Left ventricle myocardium inferior (tissue), 1 donor: ENCODE measurements around the gene KDM5C. TPM values are rescaled to one million over a fixed set of nuclear protein-coding genes. Genes with fewer than 3 reads are reported as not detected.
"Not testable (repeated sequence)": the region's sequence is repeated elsewhere in the genome, so short reads cannot be mapped to it uniquely, and the experiment has no call there.

Source experiments
- DNase-seq: peaks from one replicate; pipeline ENCODE4 v3.0.0-alpha.2; 2020
- H3K27ac ChIP-seq: fragments of 200-600 bp; replicated peaks from 2 replicates; pipeline ENCODE4 v1.8.0; 2021
- H3K27me3 ChIP-seq: fragments of 200-600 bp; 2 replicates; pipeline ENCODE4 v1.8.0; 2021; ENCODE audit warnings: low read depth
- H3K36me3 ChIP-seq: fragments of 200-600 bp; 2 replicates; pipeline ENCODE4 v1.8.0; 2021
- H3K4me1 ChIP-seq: fragments of 200-600 bp; 2 replicates; pipeline ENCODE4 v1.8.0; 2021
- H3K4me3 ChIP-seq: fragments of 200-600 bp; 2 replicates; pipeline ENCODE4 v1.8.0; 2021; ENCODE audit warnings: mild to moderate bottlenecking, moderate library complexity
- H3K9me3 ChIP-seq: fragments of 200-600 bp; replicated peaks from 2 replicates; pipeline ENCODE4 v1.8.0; 2021
- intact Hi-C: fragments of 100-400 bp; cut with micrococcal nuclease; formaldehyde crosslinking; loops from one replicate; pipeline ENCODE4 v1.11.0; 2022
- total RNA-seq: library from RNA; stranded (reverse); fragmentation: NEBNext Ultra II Directional; extraction: Animal tissue kit (Norgen Biotek cat#: 25700); gene quantifications from one replicate; pipeline ENCODE4 v1.2.1, GENCODE V29; 2021
- TF ChIP-seq, protein P1 (sequence below): fragments of 200-600 bp; IDR thresholded peaks from 2 replicates; pipeline ENCODE4 v1.8.0; 2021; ENCODE audit warnings: antibody characterized with exemption, mild to moderate bottlenecking, borderline replicate concordance
- donor health status: DM: no; HTN: yes; CAD: no; lungs with severe emphysema.

KDM5C gene
- total RNA-seq, 1 donor from 2014 or later = 35.6 TPM

DNA sequence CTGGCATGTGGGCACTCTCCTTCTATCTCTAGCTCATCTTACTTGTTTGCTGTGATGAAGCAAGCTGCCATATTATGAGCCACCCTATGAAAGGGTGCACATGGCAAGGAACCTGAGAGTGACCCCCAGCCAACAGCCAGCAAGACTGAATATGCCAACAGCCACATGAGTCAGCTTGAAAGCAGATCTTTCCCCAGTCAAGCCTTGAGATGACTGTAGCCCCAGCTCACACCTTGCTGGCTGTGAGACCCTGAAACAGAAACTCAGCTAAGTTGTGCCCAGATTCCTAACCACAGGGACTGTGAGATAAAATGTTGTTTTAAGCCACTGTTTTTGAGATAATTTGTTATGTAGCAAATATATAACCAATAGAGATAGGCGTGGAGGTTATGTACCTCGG is 36.2 kb downstream of the KDM5C start:
- Histone ChIP-seq H3K27ac (no peak overlapping the region), H3K4me1 (no peaks in the 10 kb centered on the region), H3K27me3 (no peaks in the 10 kb centered on the region), H3K36me3 (peaks cover 5% of the 10 kb centered on the region), H3K4me3 (no peak overlapping the region), H3K9me3 (no peaks in the 10 kb centered on the region)
- DNase-seq = no peak
- TF ChIP-seq, protein P1, sequence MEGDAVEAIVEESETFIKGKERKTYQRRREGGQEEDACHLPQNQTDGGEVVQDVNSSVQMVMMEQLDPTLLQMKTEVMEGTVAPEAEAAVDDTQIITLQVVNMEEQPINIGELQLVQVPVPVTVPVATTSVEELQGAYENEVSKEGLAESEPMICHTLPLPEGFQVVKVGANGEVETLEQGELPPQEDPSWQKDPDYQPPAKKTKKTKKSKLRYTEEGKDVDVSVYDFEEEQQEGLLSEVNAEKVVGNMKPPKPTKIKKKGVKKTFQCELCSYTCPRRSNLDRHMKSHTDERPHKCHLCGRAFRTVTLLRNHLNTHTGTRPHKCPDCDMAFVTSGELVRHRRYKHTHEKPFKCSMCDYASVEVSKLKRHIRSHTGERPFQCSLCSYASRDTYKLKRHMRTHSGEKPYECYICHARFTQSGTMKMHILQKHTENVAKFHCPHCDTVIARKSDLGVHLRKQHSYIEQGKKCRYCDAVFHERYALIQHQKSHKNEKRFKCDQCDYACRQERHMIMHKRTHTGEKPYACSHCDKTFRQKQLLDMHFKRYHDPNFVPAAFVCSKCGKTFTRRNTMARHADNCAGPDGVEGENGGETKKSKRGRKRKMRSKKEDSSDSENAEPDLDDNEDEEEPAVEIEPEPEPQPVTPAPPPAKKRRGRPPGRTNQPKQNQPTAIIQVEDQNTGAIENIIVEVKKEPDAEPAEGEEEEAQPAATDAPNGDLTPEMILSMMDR = no peak
- intact Hi-C loops = no loop called here

DNA sequence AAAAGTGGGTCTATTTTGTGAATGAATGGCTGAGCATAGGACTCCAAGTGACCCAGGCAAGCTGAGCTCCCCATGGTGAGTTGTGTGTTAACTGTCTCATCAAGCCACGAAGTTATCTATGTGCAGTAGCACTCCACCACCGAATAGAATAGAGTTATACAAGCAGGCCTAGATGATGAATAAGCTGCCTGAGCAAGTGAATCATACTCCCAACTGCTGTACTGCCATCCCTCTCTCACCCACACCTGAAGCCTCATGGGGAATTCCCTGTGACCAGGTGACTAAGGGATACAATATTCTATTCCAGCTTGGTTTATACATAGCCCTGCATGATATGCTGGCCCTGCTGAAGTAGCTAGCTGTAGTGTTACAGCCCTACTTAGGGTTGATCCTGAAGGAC is 38.7 kb downstream of the KDM5C start:
- H3K27me3 ChIP-seq = no peaks in the 10 kb centered on the region
- no peaks in the 10 kb centered on the region for H3K4me1 ChIP-seq
- no peak for DNase-seq
- intact Hi-C loops = no loop called here
- H3K36me3 ChIP-seq = no peaks in the 10 kb centered on the region
- H3K4me3 ChIP-seq = no peak overlapping the region
- no peak overlapping the region for H3K27ac ChIP-seq
- no peaks in the 10 kb centered on the region for H3K9me3 ChIP-seq
- TF ChIP-seq, protein P1 = no peak

DNA sequence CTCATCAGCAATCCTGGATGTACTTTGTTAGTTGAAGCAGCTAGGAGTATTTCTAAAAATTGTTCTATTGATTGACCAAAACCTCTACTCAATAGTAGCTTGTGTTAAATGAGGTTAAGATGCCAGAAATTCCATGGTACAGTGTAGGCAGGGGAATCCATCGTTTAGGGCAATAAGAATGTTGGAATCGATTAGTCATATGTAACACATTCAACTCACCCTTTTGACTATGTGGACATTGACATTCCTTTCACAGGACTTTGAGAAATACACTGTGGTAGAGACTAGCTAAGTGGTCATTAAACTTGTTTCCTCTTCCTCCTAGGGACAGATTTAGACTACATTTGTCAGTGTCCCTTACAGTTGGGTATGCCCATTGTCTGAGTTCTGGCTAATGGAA is 40.2 kb downstream of the KDM5C start:
- Histone ChIP-seq H3K9me3 (no peaks in the 10 kb centered on the region), H3K36me3 (no peaks in the 10 kb centered on the region), H3K27ac (no peak overlapping the region), H3K4me3 (no peak overlapping the region), H3K4me1 (no peaks in the 10 kb centered on the region), H3K27me3 (no peaks in the 10 kb centered on the region)
- intact Hi-C loops = no loop called here
- TF ChIP-seq, protein P1 = no peak
- DNase-seq = no peak

DNA sequence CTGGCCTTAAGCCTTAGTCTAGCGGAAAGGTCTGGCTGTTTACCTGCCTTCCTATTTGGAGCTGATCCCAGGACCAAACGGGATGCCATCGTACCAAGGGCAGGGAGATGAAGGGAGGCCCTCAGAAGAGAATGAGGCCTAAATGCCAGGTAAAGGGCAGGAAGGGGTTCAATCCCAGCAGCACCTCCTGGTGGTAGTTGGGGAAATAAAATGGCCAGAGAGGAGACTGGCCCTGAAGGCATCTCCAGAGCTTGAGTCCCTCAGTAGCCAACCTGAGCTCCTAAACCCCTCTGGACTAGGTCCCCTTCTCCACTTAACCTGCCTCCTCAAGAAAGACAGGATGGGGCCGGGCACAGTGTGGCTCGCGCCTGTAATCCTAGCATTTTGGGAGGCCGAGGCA is 53.7 kb downstream of the KDM5C start:
- no peak overlapping the region for H3K4me3 ChIP-seq
- H3K9me3 ChIP-seq = peaks cover 5% of the 10 kb centered on the region
- intact Hi-C loops = no loop called here
- no peaks in the 10 kb centered on the region for H3K4me1 ChIP-seq
- no peak overlapping the region for H3K27ac ChIP-seq
- DNase-seq = no peak
- TF ChIP-seq, protein P1 = no peak
- H3K36me3 ChIP-seq = peaks cover 2% of the 10 kb centered on the region
- H3K27me3 ChIP-seq = no peaks in the 10 kb centered on the region

DNA sequence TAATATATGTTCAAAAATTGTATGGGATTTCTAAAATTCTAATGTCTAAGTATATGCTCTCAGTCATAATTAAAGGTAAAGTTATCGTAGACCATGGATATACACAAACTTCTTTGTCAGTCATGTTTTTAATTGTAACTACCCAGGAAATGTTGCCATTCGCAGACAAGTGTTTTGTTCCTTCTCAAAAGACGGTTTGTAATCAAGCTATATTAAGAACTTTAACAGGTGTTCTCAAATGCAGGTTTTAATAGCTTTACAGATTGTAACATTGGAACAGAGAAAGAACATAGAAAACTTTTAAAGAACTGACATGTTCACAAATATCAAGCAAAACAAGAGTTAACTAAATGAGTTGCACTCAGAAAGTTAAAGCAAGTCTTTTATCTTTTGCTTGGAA is 58.9 kb downstream of the KDM5C start:
- no peak overlapping the region for H3K4me3 ChIP-seq
- H3K9me3 ChIP-seq = no peaks in the 10 kb centered on the region
- H3K4me1 ChIP-seq = no peaks in the 10 kb centered on the region
- H3K27me3 ChIP-seq = no peaks in the 10 kb centered on the region
- intact Hi-C loops = no loop called here
- TF ChIP-seq, protein P1 = no peak
- no peaks in the 10 kb centered on the region for H3K36me3 ChIP-seq
- H3K27ac ChIP-seq = no peak overlapping the region
- DNase-seq = no peak

DNA sequence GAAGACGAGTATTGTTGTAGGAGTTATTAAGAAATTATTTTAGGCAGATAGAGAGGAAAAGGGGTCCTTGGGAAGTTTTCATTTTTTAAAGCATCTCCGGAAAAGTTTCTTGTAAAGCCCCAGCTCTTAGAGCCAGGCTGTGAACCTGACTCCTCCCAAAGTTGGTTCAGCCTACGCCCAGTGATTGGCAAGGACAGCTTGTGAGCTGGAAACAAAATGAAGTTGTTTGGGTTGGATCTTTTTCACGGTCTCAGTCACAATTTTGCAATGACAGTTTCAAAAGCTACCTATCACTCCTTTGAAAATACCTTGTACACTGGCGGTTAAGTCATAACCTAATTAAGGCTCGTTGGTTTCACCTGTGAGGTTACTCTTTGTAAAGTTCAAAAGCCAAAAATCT is 60.4 kb downstream of the KDM5C start:
- intact Hi-C loops, H3K9me3 ChIP-seq, H3K4me1 ChIP-seq, DNase-seq, H3K36me3 ChIP-seq, H3K27me3 ChIP-seq, H3K4me3 ChIP-seq, H3K27ac ChIP-seq: not testable (repeated sequence)
